ENCODE measurements around the gene ADGRF1.
A peak's percentile ranks its signal among the peaks of the same experiment; 100 is the strongest.

ADGRF1 gene

GRCh38 chr6:46979206-46979605, 62.9 kb downstream of the ADGRF1 start:
- DNase-seq (ENCODE audit: low read depth) = no peak

GRCh38 chr6:46974786-46975185, 67.3 kb downstream of the ADGRF1 start:
- no peak for DNase-seq (ENCODE audit: low read depth)

- DNase-seq (ENCODE audit: low read depth) = no peak
Observed at GRCh38 chr6:46973029-46973428, 69.1 kb downstream of the ADGRF1 start.

GRCh38 chr6:46972531-46972930, 69.6 kb downstream of the ADGRF1 start:
- no peak for DNase-seq (ENCODE audit: low read depth)

- no peak for DNase-seq (ENCODE audit: low read depth)
Observed at GRCh38 chr6:46969206-46969605, 72.9 kb downstream of the ADGRF1 start.

- DNase-seq (ENCODE audit: low read depth) = no peak
Observed at GRCh38 chr6:46967826-46968349, 74.2 kb downstream of the ADGRF1 start.

- peak; percentile 43 for DNase-seq (ENCODE audit: low read depth)
Observed at GRCh38 chr6:46964716-46965519, 77.2 kb downstream of the ADGRF1 start.

GRCh38 chr6:46963626-46964025, 78.5 kb downstream of the ADGRF1 start:
- peak; percentile 55 for DNase-seq (ENCODE audit: low read depth)

GRCh38 chr6:46963039-46963438, 79.1 kb downstream of the ADGRF1 start:
- DNase-seq (ENCODE audit: low read depth) = no peak

GRCh38 chr6:46961711-46962110, 80.4 kb downstream of the ADGRF1 start:
- no peak for DNase-seq (ENCODE audit: low read depth)

- no peak for DNase-seq (ENCODE audit: low read depth)
Observed at GRCh38 chr6:46961232-46961631, 80.9 kb downstream of the ADGRF1 start.

- DNase-seq (ENCODE audit: low read depth) = no peak
Observed at GRCh38 chr6:46959419-46959818, 82.7 kb downstream of the ADGRF1 start.

- no peak for DNase-seq (ENCODE audit: low read depth)
Observed at GRCh38 chr6:46956409-46956808, 85.7 kb downstream of the ADGRF1 start.

GRCh38 chr6:46954837-46955451, 87.2 kb downstream of the ADGRF1 start:
- no peak for DNase-seq (ENCODE audit: low read depth)

- no peak for DNase-seq (ENCODE audit: low read depth)
Observed at GRCh38 chr6:46953921-46954320, 88.2 kb downstream of the ADGRF1 start.

- no peak for DNase-seq (ENCODE audit: low read depth)
Observed at GRCh38 chr6:46949632-46950280, 92.4 kb downstream of the ADGRF1 start.

GRCh38 chr6:46948699-46949098, 93.4 kb downstream of the ADGRF1 start:
- DNase-seq (ENCODE audit: low read depth) = no peak
